ENCODE measurements around the gene DCXR. TPM values are rescaled to one million over a fixed set of nuclear protein-coding genes. Genes with fewer than 3 reads are reported as not detected.
A peak's percentile ranks its signal among the peaks of the same experiment; 100 is the strongest.

Gene DCXR
- total and polyA plus RNA-seq, 2 of the 13 experiments (the other 11 are each of a cell fraction or from before 2014, with no cell fraction given): 287 to 311 TPM

DNA sequence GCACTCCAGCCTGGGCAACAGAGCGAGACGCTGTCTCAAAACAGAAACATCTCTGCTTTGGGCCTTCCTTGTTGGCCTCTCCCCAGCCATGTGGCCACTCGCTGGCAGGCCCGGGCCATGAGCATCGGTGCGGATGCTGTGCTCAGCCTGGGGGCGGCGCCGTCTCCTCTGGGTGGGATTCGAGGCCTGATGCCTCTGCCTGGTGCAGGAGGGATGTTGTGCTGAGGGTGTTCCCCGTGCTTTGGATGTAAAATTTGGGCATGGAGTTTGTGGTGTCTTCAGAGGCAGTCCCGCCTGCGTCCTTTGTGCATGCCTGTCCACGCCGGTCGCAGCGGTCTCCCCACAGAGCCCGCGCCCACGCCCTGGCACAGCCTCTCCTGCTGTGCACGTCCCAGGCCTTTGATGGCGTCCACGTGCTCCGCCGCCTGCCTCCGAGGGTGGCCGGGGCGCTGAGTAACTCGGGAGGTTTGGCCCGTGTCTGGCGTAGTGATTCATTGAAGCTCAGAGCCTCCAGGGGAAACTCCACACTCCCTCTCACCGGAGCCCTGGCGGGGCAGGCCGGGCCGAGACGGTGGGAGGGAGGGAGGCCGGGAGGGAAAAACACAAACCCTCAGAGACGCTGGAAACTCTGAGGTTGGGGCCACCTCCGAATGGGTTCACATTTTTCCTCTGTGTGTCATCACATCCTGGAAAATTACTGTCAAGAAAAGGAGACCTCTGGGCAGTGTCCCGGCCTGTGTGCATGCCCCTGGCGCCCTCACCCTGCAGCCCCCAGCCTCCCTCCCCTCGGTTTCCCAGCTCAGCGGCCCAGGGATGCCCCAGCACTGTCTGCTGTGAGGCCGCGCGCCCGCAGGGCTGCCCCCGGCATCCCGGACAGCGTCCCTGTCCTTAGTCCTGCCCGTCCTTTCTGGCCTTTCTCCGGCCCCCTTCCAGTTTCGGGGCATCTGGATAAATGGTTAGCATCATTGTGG is 33.8 kb downstream of the DCXR start (continued):
- TF ChIP-seq HOXA9 (CRISPR knock-in tag; IDR thresholded peaks at IDR 0.05; ENCODE audit: borderline replicate concordance) (no peak), NCOR1 (IDR thresholded peaks at IDR 0.05; ENCODE audit: borderline replicate concordance, low read length) (no peak), WIZ (CRISPR knock-in tag; IDR thresholded peaks at IDR 0.05) (no peak), DNMT3B (CRISPR knock-in tag; conservative IDR thresholded peaks at IDR 0.05) (peak; percentile 95; the same call in 1 of the 2 replicates), MATR3 (CRISPR knock-in tag; IDR thresholded peaks at IDR 0.05) (no peak), ZBTB38 (CRISPR knock-in tag; IDR thresholded peaks at IDR 0.05) (peak; percentile 100), ZNF792 (CRISPR knock-in tag; IDR thresholded peaks at IDR 0.05) (peak; percentile 89), SP5 (CRISPR knock-in tag; IDR thresholded peaks at IDR 0.05; ENCODE audit: borderline replicate concordance, low read depth) (peak; percentile 45; the same call in 1 of the 2 replicates), ZNF33B (CRISPR knock-in tag; IDR thresholded peaks at IDR 0.05) (0 out of 2 replicates have a peak, but pooled peaks have one; percentile 70), PCBP1 (IDR thresholded peaks at IDR 0.05; ENCODE audit: borderline replicate concordance, low read depth, low read length) (no peak), ZBTB20 (CRISPR knock-in tag; IDR thresholded peaks at IDR 0.05; ENCODE audit: borderline replicate concordance, low read depth) (0 out of 2 replicates have a peak, but pooled peaks have one; percentile 78), ZBTB4 (CRISPR knock-in tag; IDR thresholded peaks at IDR 0.05; ENCODE audit: borderline replicate concordance) (peak; percentile 96; the same call in 1 of the 2 replicates), ZNF816 (CRISPR knock-in tag; IDR thresholded peaks at IDR 0.05; ENCODE audit: borderline replicate concordance) (no peak), TAF1 (CRISPR knock-in tag; IDR thresholded peaks at IDR 0.05) (peak; percentile 61), KDM6A (CRISPR knock-in tag; IDR thresholded peaks at IDR 0.05; ENCODE audit: low read depth) (no peak), MIXL1 (CRISPR knock-in tag; IDR thresholded peaks at IDR 0.05) (no peak), ZSCAN12 (CRISPR knock-in tag; IDR thresholded peaks at IDR 0.05) (peak; percentile 22; the same call in 1 of the 2 replicates), ZNF747 (CRISPR knock-in tag; IDR thresholded peaks at IDR 0.05; ENCODE audit: borderline replicate concordance) (peak; percentile 88; the same call in 1 of the 2 replicates), ZNF510 (CRISPR knock-in tag; IDR thresholded peaks at IDR 0.05; ENCODE audit: low read depth) (peak; percentile 81; the same call in 1 of the 2 replicates), ZNF576 (CRISPR knock-in tag; IDR thresholded peaks at IDR 0.05) (peak; percentile 62; the same call in 1 of the 2 replicates), GZF1 (CRISPR knock-in tag; IDR thresholded peaks at IDR 0.05) (no peak; the same call in 1 of the 2 replicates)
- TF ChIP-seq, protein P1, sequence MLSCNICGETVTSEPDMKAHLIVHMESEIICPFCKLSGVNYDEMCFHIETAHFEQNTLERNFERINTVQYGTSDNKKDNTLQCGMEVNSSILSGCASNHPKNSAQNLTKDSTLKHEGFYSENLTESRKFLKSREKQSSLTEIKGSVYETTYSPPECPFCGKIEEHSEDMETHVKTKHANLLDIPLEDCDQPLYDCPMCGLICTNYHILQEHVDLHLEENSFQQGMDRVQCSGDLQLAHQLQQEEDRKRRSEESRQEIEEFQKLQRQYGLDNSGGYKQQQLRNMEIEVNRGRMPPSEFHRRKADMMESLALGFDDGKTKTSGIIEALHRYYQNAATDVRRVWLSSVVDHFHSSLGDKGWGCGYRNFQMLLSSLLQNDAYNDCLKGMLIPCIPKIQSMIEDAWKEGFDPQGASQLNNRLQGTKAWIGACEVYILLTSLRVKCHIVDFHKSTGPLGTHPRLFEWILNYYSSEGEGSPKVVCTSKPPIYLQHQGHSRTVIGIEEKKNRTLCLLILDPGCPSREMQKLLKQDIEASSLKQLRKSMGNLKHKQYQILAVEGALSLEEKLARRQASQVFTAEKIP (CRISPR knock-in tag; IDR thresholded peaks at IDR 0.05; ENCODE audit: borderline replicate concordance): no peak
- TF ChIP-seq, protein P2, sequence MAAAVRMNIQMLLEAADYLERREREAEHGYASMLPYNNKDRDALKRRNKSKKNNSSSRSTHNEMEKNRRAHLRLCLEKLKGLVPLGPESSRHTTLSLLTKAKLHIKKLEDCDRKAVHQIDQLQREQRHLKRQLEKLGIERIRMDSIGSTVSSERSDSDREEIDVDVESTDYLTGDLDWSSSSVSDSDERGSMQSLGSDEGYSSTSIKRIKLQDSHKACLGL (CRISPR knock-in tag; IDR thresholded peaks at IDR 0.05): peak; percentile 81; the same call in 1 of the 2 replicates
